Measurements from ENCODE around the gene RPRD1A.
"Not testable (repeated sequence)": the region's sequence is repeated elsewhere in the genome, so short reads cannot be mapped to it uniquely, and the experiment has no call there.

RPRD1A gene

GRCh38 chr18:36067055-36067957 lies at the start of gene RPRD1A:
RPRD1A (minus strand) TSS chr18:36067559; CDS start chr18:36067404, 155 bp downstream.
- DNase-seq = peak; percentile 97

- DNase-seq = not testable (repeated sequence)
Measured at GRCh38 chr18:36116771-36117170, 49.4 kb upstream of the RPRD1A start.

GRCh38 chr18:36114738-36115137 lies 47.4 kb upstream of the RPRD1A start:
- DNase-seq = no peak

GRCh38 chr18:36114251-36114650 lies 46.9 kb upstream of the RPRD1A start:
- DNase-seq = no peak

GRCh38 chr18:36112302-36112701 lies 44.9 kb upstream of the RPRD1A start:
- DNase-seq = no peak

GRCh38 chr18:36109737-36110136 lies 42.4 kb upstream of the RPRD1A start:
- DNase-seq = no peak

- DNase-seq = no peak
Measured at GRCh38 chr18:36108601-36109000, 41.2 kb upstream of the RPRD1A start.

GRCh38 chr18:36108196-36108595 lies 40.8 kb upstream of the RPRD1A start:
- DNase-seq = no peak

GRCh38 chr18:36107477-36107876 lies 40.1 kb upstream of the RPRD1A start:
- DNase-seq = no peak

- no peak for DNase-seq
Measured at GRCh38 chr18:36104749-36105148, 37.4 kb upstream of the RPRD1A start.

- no peak for DNase-seq
Measured at GRCh38 chr18:36101943-36102342, 34.6 kb upstream of the RPRD1A start.

- no peak for DNase-seq
Measured at GRCh38 chr18:36099311-36099710, 32.0 kb upstream of the RPRD1A start.

- DNase-seq = no peak
Measured at GRCh38 chr18:36096955-36097354, 29.6 kb upstream of the RPRD1A start.

GRCh38 chr18:36095936-36096519 lies 28.7 kb upstream of the RPRD1A start:
- no peak for DNase-seq

GRCh38 chr18:36094431-36094830 lies 27.1 kb upstream of the RPRD1A start:
- no peak for DNase-seq

GRCh38 chr18:36092116-36092515 lies 24.8 kb upstream of the RPRD1A start:
- DNase-seq = not testable (repeated sequence)

GRCh38 chr18:36089001-36089400 lies 21.6 kb upstream of the RPRD1A start:
- no peak for DNase-seq

GRCh38 chr18:36088256-36088655 lies 20.9 kb upstream of the RPRD1A start:
- no peak for DNase-seq

- DNase-seq = no peak
Measured at GRCh38 chr18:36086186-36086585, 18.8 kb upstream of the RPRD1A start.

GRCh38 chr18:36085195-36085594 lies 17.8 kb upstream of the RPRD1A start:
- DNase-seq = no peak

- no peak for DNase-seq
Measured at GRCh38 chr18:36083729-36084128, 16.4 kb upstream of the RPRD1A start.

- DNase-seq = not testable (repeated sequence)
Measured at GRCh38 chr18:36081118-36081517, 13.8 kb upstream of the RPRD1A start.

- no peak for DNase-seq
Measured at GRCh38 chr18:36078751-36079529, 11.6 kb upstream of the RPRD1A start.

GRCh38 chr18:36077764-36078163 lies 10.4 kb upstream of the RPRD1A start:
- DNase-seq = not testable (repeated sequence)
